SU-DHL-6 (cell line): ENCODE measurements around the gene GPR63.

ENCODE experiments used
- EZH2phosphoT487 ChIP-seq: fragments of 200-600 bp; sonication (generic), shearing (Covaris generic); conservative IDR thresholded peaks from 2 replicates; pipeline ENCODE4 v1.6.1; 2018; ENCODE audit warnings: mild to moderate bottlenecking, antibody characterized with exemption, low read length, moderate library complexity, mixed read lengths
- TF ChIP-seq, protein P1 (sequence below): fragments of 200-600 bp; sonication (generic); IDR thresholded peaks from one replicate; pipeline ENCODE4 v1.5.1; 2017; ENCODE audit warnings: antibody characterized with exemption, mild to moderate bottlenecking, low read length, moderate library complexity; ENCODE audit not compliant: insufficient read depth, poor library complexity, severe bottlenecking

DNA sequence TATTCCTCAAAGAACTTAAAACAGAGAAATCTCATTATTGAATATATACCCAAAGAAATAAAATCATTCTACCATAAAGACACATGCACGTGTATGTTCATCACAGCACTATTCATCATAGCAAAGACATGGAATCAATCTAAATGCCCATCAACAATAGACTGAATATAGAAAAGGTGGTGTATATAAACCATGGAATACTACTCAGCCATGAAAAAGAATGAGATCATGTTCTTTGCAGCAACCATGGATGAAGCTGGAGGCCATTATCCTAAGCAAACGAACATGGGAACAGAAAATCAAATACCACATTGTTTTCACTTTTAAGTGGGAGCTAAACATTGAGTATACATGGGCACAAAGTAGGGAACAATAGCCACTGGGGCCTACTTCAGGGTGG lies 12.3 kb upstream of the GPR63 start:
- TF ChIP-seq, protein P1, sequence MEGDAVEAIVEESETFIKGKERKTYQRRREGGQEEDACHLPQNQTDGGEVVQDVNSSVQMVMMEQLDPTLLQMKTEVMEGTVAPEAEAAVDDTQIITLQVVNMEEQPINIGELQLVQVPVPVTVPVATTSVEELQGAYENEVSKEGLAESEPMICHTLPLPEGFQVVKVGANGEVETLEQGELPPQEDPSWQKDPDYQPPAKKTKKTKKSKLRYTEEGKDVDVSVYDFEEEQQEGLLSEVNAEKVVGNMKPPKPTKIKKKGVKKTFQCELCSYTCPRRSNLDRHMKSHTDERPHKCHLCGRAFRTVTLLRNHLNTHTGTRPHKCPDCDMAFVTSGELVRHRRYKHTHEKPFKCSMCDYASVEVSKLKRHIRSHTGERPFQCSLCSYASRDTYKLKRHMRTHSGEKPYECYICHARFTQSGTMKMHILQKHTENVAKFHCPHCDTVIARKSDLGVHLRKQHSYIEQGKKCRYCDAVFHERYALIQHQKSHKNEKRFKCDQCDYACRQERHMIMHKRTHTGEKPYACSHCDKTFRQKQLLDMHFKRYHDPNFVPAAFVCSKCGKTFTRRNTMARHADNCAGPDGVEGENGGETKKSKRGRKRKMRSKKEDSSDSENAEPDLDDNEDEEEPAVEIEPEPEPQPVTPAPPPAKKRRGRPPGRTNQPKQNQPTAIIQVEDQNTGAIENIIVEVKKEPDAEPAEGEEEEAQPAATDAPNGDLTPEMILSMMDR, result no peak
- TF ChIP-seq EZH2phosphoT487, result no peak
